Measurements from ENCODE around the gene TSTD2.
"Not testable (repeated sequence)": the region's sequence is repeated elsewhere in the genome, so short reads cannot be mapped to it uniquely, and the experiment has no call there.

Gene TSTD2

GRCh38 chr9:97581590-97581989, 51.6 kb downstream of the TSTD2 start:
- ATAC-seq = not testable (repeated sequence)

GRCh38 chr9:97579914-97580313, 53.3 kb downstream of the TSTD2 start:
- no peak for ATAC-seq

- no peak for ATAC-seq
Measured at GRCh38 chr9:97578846-97579245, 54.3 kb downstream of the TSTD2 start.

- no peak for ATAC-seq
Measured at GRCh38 chr9:97577051-97577450, 56.1 kb downstream of the TSTD2 start.

GRCh38 chr9:97575673-97576200, 57.4 kb downstream of the TSTD2 start:
- ATAC-seq = peak in 1 of 2 donors; percentile 28

GRCh38 chr9:97574921-97575672, 58.1 kb downstream of the TSTD2 start:
- peak; percentile 25 to 53 for ATAC-seq

GRCh38 chr9:97574101-97574571, 59.0 kb downstream of the TSTD2 start:
- not testable (repeated sequence) for ATAC-seq

- peak in 1 of 2 donors; percentile 32 for ATAC-seq
Measured at GRCh38 chr9:97573482-97574073, 59.6 kb downstream of the TSTD2 start.

- no peak for ATAC-seq
Measured at GRCh38 chr9:97572892-97573365, 60.2 kb downstream of the TSTD2 start.

GRCh38 chr9:97572196-97572891, 60.8 kb downstream of the TSTD2 start:
- no peak for ATAC-seq

GRCh38 chr9:97571664-97572063, 61.5 kb downstream of the TSTD2 start:
- no peak for ATAC-seq

GRCh38 chr9:97570899-97571298, 62.3 kb downstream of the TSTD2 start:
- no peak for ATAC-seq

- no peak for ATAC-seq
Measured at GRCh38 chr9:97568461-97569275, 64.5 kb downstream of the TSTD2 start.

GRCh38 chr9:97567894-97568202, 65.3 kb downstream of the TSTD2 start:
- ATAC-seq = no peak

- no peak for ATAC-seq
Measured at GRCh38 chr9:97567182-97567893, 65.8 kb downstream of the TSTD2 start.

GRCh38 chr9:97565262-97565661, 67.9 kb downstream of the TSTD2 start:
- no peak for ATAC-seq

GRCh38 chr9:97564291-97565175, 68.6 kb downstream of the TSTD2 start:
- ATAC-seq = no peak

- ATAC-seq = no peak
Measured at GRCh38 chr9:97563458-97564135, 69.6 kb downstream of the TSTD2 start.

GRCh38 chr9:97562542-97562941, 70.6 kb downstream of the TSTD2 start:
- ATAC-seq = no peak

GRCh38 chr9:97561501-97561900, 71.7 kb downstream of the TSTD2 start:
- ATAC-seq = no peak

Data from activated CD4-positive, CD25-positive, alpha-beta regulatory T cell treated with anti-CD3 and anti-CD28 coated beads, Interleukin-2, amount 50 U/mL, for 24 hours (primary cell).